HG03432 (cell line): ENCODE results near the gene SMARCB1.

Experiments used
- ATAC-seq: cut with Tn5 transposase; IDR thresholded peaks from one replicate; pipeline ENCODE4 v1.9.1; 2021; ENCODE audit warnings: mild to moderate bottlenecking, moderate library complexity; ENCODE audit not compliant: unreplicated experiment

Gene SMARCB1

DNA sequence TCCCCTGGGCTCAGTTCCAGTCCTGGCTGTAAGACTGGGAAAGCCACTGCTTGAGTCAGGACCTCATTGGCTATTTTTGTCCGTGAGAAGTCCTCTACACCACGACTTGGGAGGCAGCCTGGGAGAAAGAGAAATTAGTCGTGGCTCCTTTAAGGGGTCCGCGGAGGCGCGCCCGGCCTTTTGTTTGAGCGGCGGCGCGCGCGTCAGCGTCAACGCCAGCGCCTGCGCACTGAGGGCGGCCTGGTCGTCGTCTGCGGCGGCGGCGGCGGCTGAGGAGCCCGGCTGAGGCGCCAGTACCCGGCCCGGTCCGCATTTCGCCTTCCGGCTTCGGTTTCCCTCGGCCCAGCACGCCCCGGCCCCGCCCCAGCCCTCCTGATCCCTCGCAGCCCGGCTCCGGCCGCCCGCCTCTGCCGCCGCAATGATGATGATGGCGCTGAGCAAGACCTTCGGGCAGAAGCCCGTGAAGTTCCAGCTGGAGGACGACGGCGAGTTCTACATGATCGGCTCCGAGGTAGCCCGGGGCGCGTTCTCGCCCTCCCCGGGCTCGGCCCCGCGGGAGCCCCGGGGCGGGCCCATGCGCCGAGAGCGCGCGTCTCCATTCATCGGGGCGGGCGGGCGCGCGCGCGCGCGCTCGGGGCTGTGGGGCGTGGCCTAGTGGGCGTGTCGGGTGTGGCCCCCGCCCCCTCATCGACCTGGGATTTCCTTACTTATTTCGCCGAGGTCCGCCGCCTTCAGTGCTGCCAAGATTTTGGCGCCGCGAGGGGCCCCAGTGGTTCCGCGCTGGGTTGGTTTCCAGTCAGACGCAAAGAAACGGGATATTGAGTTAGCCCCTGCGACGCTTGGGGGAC lies at the start of gene SMARCB1:
Gene SMARCB1 (plus strand): TSS at position 215 of the 848 bp plus-strand sequence. CDS start 204 bp downstream, at position 419.
- peak; percentile 76 for ATAC-seq

GRCh38 chr22:23737696-23738095 lies 49.1 kb upstream of the SMARCB1 start:
- ATAC-seq: no peak

GRCh38 chr22:23742505-23743264 lies 44.1 kb upstream of the SMARCB1 start:
- ATAC-seq: no peak

DNA sequence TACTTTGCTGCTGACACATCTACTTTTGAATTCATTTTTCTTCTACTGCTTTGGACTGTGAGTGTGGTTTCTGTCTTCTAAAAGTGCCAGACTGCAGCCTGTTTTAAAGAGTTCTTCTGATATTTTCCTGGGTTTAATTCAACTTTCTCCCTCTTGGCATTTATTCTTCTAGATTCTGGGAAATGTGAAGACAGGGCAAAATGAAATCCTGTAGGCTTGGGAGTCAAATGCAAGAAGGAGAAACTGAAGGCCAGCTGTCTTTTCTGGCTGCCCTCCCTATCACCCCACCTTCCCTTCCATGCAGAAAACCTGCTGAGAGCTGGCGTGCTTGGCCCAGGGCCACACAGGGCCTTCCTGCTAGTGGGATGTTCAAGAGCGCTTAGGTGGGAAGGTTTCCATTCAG lies 43.5 kb upstream of the SMARCB1 start:
- no peak for ATAC-seq

- ATAC-seq: no peak
Measured at GRCh38 chr22:23744001-23744400, 42.8 kb upstream of the SMARCB1 start.

DNA sequence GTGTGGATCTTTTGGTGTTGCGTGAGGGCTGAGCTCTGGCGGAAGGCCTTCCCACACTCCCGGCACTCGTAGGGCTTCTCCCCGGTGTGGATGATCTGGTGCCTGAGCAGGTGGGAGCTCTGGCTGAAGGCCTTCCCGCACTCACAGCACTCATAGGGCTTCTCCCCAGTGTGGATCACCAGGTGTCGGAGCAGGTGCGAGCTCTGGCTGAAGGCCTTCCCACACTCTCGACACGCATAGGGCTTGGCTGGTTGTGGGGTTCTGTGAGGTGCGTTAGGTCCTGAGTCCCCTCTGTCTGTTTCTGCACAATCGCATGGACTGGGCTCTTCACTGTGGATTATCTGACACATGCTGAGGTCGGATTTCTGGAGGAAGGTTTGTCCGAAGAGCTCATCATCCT lies 42.3 kb upstream of the SMARCB1 start:
- no peak for ATAC-seq

- no peak for ATAC-seq
Measured at GRCh38 chr22:23745791-23746190, 41.0 kb upstream of the SMARCB1 start.

DNA sequence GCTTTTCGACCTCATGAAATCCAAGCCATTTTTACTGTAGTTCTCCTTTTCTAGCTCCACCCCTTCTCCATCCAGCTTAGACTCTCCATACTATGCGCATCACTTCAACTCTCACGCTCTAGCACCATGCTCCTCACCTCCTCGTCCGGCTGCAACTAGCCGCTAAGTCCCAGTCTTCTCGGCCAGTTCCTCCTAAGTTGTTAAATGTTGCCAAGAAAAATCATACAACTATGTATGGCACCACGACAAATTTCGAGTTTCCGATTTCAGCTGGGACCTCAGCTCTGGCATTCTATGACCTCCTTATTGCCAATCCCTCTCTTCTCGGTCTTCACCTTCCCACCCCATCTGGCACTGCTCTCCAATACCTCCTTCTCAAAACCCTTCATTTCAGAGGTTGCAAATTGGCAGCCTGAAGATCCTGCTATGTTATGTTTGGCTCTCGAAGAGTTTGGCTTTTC lies 36.9 kb upstream of the SMARCB1 start:
- ATAC-seq: no peak

DNA sequence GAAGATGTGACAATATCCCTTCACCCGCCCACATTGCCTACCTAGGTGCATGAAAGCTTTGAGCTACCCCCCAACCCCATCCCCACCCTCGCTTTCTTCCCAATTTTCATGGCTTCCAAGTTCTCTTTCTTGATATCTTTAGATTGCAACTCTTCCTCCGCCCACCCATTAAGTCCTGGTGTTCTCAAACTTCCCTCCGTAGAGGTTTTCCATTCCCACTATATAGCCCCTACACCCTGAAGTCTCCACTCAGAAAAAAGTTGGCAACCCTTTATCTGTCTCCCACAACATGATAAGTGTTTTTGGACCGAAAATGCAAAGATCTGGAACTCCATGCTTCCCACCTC lies 36.4 kb upstream of the SMARCB1 start:
- ATAC-seq: no peak

DNA sequence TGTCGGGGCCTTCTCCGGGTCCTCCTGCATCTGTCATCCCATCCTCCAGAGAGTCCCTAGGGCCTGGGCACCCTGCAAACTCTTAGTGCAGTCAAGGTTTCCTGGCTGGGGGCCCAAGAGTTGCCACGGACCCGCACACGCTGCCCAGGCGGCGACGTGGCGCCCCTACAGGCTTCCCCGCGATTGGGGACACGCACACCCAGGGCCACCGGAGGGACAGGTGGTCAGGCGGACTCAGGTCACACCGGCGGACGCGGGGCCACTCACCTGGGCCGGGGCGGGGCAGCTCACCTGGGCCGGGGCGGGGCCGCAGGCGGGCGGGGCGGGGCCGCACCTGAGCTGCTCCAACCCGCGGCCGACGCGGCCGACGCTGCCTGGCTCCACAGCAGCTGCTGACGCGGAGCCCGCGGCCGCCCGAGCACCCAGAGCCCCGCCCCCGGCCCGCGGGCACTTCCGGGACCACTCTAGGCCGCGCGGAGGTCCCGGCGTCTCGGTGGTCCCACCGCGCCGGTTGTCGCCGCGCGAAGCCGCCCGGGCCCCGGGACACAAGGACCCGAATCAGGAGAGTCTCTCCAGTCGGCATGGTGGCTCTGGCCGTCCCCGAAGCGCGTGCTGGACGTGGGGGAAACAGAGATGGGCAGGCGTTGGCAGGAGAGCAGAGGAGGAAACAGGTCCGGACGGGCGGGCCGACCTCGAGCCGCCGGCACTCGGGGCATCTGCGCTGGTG lies 35.9 kb upstream of the SMARCB1 start, which contains the start of gene ZNF70:
Gene ZNF70 (minus strand): TSS at position 399 of the 727 bp plus-strand sequence. CDS start 5,972 bp downstream, outside the sequence.
- peak; percentile 79 for ATAC-seq

DNA sequence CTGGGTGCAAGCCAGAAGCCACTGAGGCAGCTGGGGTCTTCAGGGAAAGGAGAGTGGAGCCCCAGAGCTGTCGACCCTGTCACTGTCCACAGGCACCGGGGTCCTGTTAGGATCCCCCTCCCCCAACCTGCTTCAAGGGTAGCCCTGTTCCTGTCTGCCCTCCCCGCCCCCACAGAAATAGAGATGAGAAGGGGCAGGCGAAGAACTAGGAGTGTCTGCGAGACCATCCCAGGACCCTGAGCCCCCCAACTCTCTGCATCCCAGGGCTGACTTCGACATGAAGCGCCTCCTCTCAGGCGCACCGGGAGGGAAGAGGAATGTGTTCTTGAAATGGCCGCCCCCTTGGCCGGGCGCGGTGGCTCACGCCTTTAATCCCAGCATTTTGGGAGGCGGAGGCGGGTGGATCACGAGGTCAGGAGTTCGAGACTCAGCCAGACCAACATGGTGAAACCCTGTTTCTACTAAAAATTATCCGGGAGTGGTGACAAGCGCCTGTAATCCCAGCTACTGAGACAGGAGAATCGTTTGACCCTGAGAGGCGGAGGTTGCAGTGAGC lies 35.2 kb upstream of the SMARCB1 start:
- ATAC-seq: peak; percentile 13

GRCh38 chr22:23752090-23752691 lies 34.6 kb upstream of the SMARCB1 start:
- no peak for ATAC-seq

- no peak for ATAC-seq
Measured at GRCh38 chr22:23752750-23753149, 34.0 kb upstream of the SMARCB1 start.

GRCh38 chr22:23753385-23753784 lies 33.4 kb upstream of the SMARCB1 start:
- ATAC-seq: no peak

- ATAC-seq: no peak
Measured at GRCh38 chr22:23754220-23754919, 32.4 kb upstream of the SMARCB1 start, which contains the start of gene VPREB3. Gene VPREB3, minus strand, starts transcription at chr22:23754425. Its CDS starts 62 bp downstream, at chr22:23754363.

DNA sequence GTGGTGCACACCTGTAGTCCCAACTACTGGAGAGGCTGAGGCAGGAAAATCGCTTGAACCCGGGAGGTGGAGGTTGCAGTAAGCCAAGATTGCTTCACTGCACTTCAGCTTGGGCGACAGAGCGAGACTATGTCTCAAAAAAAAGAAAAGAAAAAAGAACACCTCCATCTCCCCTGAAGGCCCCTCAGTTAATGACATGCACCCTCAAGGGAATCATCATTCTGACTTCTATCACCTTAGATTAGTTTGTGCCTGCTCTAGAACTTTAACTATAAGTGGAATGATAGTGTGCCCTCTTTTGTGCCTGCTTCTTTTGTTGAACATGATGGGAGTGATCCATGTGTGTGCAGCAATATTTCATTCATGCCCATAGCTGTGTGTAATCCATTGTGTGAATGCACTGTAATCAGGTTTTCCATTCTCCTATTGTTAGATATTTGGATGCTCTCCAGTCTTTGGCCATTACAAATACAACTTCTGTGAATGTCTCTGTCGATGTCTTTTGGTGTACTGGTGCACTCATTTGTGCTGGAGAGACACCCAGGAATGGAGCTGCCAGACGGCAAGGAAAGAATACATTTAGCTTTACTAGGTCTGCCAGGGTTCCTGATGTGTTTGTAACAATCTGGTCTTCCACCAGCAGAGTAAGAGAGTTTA lies 31.7 kb upstream of the SMARCB1 start:
- no peak for ATAC-seq

GRCh38 chr22:23755711-23756110 lies 31.1 kb upstream of the SMARCB1 start:
- ATAC-seq: no peak

- no peak for ATAC-seq
Measured at GRCh38 chr22:23756891-23757290, 29.9 kb upstream of the SMARCB1 start.

DNA sequence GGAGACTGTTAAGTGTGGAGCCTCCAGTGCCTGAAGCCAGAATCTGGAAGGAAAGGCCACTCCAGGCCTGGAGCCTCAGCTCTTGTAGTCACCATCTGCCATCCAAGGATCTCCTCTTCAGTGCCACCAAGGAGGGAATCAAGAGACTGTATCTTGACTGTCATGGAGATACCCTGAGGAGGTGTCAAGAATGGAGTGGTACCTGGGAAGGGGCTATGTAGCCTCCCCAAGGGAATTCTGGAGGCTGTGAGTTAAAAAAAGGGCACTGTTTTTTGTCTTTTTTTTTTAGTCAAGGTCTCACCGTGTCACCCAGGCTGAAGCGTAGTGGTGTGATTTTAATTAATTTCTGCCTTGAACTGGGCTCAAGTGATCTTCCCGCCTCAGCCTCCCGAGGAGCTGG lies 27.2 kb upstream of the SMARCB1 start:
- no peak for ATAC-seq
